ENCODE results near the gene RANBP3.

GRCh38 chr19:6005321-6006069 lies 27.6 kb upstream of the RANBP3 start:
- no peak for TF ChIP-seq ZNF274 (IDR thresholded peaks at IDR 0.05; ENCODE audit: low read depth, low read length)
- no peak for TF ChIP-seq SUZ12 (IDR thresholded peaks at IDR 0.05; ENCODE audit: extremely low read depth, insufficient read depth, insufficient read length)
- TF ChIP-seq YY1 (IDR thresholded peaks at IDR 0.05; ENCODE audit: insufficient read depth, insufficient read length), result no peak

All from NT2/D1 (cell line).